ENCODE data around the gene LITAFD. TPM values are rescaled to one million over a fixed set of nuclear protein-coding genes. Genes with fewer than 3 reads are reported as not detected.

LITAFD gene
- polyA plus RNA-seq, 1 experiment, result not detected

DNA sequence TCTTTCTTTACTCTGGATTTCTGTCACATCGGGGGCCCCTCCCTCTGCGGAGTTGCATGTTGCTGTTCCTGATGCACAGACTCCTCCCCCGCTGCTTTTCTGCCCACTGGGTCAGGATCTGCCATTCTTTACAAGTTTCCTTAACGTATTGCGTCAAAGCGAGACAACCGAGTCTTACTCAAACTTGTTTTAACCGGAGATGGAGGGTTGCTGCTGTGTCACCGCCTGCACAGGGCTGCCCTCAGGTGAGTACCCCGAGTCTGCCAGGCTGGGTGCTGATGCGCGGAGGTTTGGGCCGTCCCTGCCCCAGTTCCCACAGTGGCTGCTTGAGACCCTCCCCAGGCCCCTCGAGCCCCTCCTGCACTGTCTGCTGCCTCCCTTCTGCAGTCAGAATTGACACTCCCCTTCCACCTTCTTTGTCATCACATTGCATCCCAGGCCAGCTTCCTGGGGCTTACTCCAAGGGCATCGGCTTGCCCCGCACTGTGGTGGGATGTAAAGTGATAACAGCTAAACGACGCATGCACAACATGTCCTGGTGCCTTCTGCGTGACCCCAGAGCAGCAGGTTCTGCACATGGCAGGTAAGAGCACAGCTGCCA is 32.6 kb upstream of the LITAFD start:
- Histone ChIP-seq H3K4me3 (ENCODE audit: low read depth, low read length) (no peak overlapping the region), H3K9me3 (ENCODE audit: control insufficient read depth, insufficient read depth, low read length) (no peaks in the 10 kb centered on the region), H3K27me3 (ENCODE audit: control insufficient read depth, insufficient read depth, low read length) (no peaks in the 10 kb centered on the region), H3K27ac (ENCODE audit: low read depth, low read length) (peak overlapping the region; percentile 81)
- ChIA-PET CTCF (interaction anchor here (1.2 kb wide), 1 partner anchor 31 kb away, joined by 6 read pairs; no protein-coding TSS in a partner anchor), POLR2A (interaction anchor here (0.9 to 3.3 kb wide), 2 partner anchors 20 to 31 kb away, joined by 3 to 13 read pairs; partner anchors contain the start of gene CARHSP1)
- TF ChIP-seq, protein P1, sequence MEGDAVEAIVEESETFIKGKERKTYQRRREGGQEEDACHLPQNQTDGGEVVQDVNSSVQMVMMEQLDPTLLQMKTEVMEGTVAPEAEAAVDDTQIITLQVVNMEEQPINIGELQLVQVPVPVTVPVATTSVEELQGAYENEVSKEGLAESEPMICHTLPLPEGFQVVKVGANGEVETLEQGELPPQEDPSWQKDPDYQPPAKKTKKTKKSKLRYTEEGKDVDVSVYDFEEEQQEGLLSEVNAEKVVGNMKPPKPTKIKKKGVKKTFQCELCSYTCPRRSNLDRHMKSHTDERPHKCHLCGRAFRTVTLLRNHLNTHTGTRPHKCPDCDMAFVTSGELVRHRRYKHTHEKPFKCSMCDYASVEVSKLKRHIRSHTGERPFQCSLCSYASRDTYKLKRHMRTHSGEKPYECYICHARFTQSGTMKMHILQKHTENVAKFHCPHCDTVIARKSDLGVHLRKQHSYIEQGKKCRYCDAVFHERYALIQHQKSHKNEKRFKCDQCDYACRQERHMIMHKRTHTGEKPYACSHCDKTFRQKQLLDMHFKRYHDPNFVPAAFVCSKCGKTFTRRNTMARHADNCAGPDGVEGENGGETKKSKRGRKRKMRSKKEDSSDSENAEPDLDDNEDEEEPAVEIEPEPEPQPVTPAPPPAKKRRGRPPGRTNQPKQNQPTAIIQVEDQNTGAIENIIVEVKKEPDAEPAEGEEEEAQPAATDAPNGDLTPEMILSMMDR (IDR thresholded peaks at IDR 0.05; ENCODE audit: low read depth, low read length), result no peak
- no peak for DNase-seq (ENCODE audit: low read depth, low spot score)

DNA sequence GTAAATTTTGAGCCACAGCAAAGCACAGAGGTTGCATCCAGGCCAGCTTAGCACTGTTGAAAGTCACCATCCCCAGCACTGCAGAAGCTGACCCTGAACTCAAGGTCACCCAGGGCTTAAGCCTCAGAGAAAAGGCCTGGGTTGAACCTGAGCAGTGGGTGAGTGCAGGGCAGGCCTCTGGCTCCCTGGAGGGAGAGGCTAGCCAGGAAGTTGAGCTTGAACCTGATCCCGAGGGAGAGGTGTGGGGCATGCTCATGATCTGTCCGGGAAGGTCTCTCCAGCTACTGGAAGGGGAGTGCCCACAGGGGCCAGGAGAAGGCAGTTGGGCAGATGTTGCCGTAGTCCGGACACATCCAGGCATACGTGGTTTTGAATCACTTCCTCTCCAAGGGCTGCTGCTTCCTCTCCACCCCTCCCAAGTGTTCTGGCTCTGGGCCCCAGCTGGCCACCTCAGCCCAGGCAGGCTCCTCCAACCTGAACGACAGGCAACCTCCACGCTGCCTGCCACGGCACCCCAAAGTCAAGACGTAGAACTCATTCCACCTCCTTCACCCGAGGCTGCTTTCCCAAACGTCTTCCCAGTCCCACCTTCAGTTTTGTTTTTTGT is 31.8 kb upstream of the LITAFD start:
- TF ChIP-seq, protein P1 (IDR thresholded peaks at IDR 0.05; ENCODE audit: low read depth, low read length), result no peak
- CTCF ChIA-PET, result interaction anchor here (0.9 to 1.2 kb wide), 2 partner anchors 30 to 158 kb away, joined by 3 to 6 read pairs; no protein-coding TSS in a partner anchor
- no peak for DNase-seq (ENCODE audit: low read depth, low spot score)
- Histone ChIP-seq H3K9me3 (ENCODE audit: control insufficient read depth, insufficient read depth, low read length) (no peaks in the 10 kb centered on the region), H3K4me3 (ENCODE audit: low read depth, low read length) (no peak overlapping the region), H3K27me3 (ENCODE audit: control insufficient read depth, insufficient read depth, low read length) (no peaks in the 10 kb centered on the region), H3K27ac (ENCODE audit: low read depth, low read length) (peak overlapping the region; percentile 65)
- POLR2A ChIA-PET, result interaction anchor here (0.5 to 3.3 kb wide), 4 partner anchors 9 to 259 kb away, joined by 3 to 13 read pairs (median 4); partner anchors contain the start of gene CARHSP1

DNA sequence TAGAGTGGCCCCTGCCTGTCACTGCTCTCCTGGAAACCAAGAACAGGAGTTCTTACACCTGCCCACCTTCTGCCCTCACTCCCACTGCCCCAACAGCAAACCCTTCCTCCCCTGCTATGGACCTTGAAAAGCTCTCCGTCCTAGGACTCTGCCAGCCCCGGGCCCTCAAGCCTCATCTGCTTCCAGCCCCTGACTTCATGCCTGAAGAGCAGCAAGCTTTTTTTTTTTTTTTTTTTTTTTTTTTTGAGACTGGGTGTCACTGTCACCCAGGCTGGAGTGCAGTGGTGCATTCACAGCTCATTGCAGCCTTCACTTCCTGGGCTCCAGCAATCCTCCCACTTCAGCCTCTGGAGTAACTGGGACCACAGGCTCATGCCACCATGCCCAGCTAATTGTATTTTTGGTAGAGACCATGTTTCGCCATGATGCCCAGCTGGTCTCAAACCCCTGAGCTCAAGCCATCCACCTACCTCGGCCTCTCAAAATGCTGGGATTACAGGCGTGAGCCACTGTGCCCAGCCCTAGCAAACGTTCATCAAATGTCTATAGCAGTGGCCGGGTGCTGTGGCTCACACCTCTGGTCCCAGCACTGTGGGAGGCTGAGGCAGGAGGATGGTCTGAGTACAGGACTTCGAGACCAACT is 30.3 kb upstream of the LITAFD start:
- TF ChIP-seq, protein P1 (IDR thresholded peaks at IDR 0.05; ENCODE audit: low read depth, low read length), result no peak
- Histone ChIP-seq H3K27ac (ENCODE audit: low read depth, low read length) (no peak overlapping the region), H3K9me3 (ENCODE audit: control insufficient read depth, insufficient read depth, low read length) (no peaks in the 10 kb centered on the region), H3K4me3 (ENCODE audit: low read depth, low read length) (no peak overlapping the region), H3K27me3 (ENCODE audit: control insufficient read depth, insufficient read depth, low read length) (no peaks in the 10 kb centered on the region)
- CTCF ChIA-PET, result interaction anchor here (1.1 to 4.5 kb wide), 3 partner anchors 10 to 28 kb away, joined by 4 to 17 read pairs (median 6); no protein-coding TSS in a partner anchor
- POLR2A ChIA-PET, result interaction anchor here (3.3 kb wide), 1 partner anchor 17 kb away, joined by 13 read pairs; the partner anchor contains the start of gene CARHSP1
- no peak for DNase-seq (ENCODE audit: low read depth, low spot score)

DNA sequence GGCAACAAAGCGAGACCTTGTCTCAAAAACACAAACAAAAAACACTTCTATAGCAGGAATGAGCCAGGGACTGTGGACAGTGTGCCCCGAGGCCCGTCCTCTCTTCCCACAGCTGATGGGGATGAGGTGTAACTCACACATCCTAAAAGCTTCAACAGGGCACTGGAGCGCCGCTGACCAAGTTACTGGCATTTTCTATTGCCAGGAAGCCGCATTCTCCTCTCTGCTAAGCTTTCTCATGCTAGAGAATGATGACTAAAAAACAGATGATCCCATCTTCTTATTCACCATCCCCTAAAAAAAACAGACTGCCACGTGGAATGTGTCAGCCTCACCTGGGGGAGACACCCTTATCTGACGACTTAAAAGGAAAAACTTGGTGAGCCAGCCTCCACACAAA is 29.6 kb upstream of the LITAFD start:
- H3K27me3 ChIP-seq (ENCODE audit: control insufficient read depth, insufficient read depth, low read length), result no peaks in the 10 kb centered on the region
- H3K27ac ChIP-seq (ENCODE audit: low read depth, low read length), result peak overlapping the region; percentile 21
- POLR2A ChIA-PET, result no interaction called here
- no peak for DNase-seq (ENCODE audit: low read depth, low spot score)
- H3K9me3 ChIP-seq (ENCODE audit: control insufficient read depth, insufficient read depth, low read length), result no peaks in the 10 kb centered on the region
- CTCF ChIA-PET, result interaction anchor here (0.6 to 4.5 kb wide), 3 partner anchors 9 to 28 kb away, joined by 3 to 17 read pairs (median 6); no protein-coding TSS in a partner anchor
- H3K4me3 ChIP-seq (ENCODE audit: low read depth, low read length), result no peak overlapping the region
- TF ChIP-seq, protein P1 (IDR thresholded peaks at IDR 0.05; ENCODE audit: low read depth, low read length), result no peak
